Neural cell (in vitro differentiated cells): ENCODE measurements around the gene SRGAP3.

Experiments used
- EP300 ChIP-seq: fragments of 450-650 bp; conservative IDR thresholded peaks from 2 replicates; pipeline ENCODE4 v1.6.1; 2014; ENCODE audit warnings: antibody characterized with exemption, mild to moderate bottlenecking, moderate library complexity; ENCODE audit not compliant: poor library complexity, severe bottlenecking
- EZH2 ChIP-seq: fragments of 200-600, 300-800 bp; shearing (Covaris generic), sonication (generic); IDR thresholded peaks from 2 replicates; pipeline ENCODE4 v1.6.1; 2014; ENCODE audit warnings: antibody characterized with exemption, low read length, borderline replicate concordance, mild to moderate bottlenecking; ENCODE audit not compliant: insufficient read depth, poor library complexity, severe bottlenecking
- MXI1 ChIP-seq: fragments of 450-650 bp; conservative IDR thresholded peaks from 2 replicates; pipeline ENCODE4 v1.6.1; 2014; ENCODE audit warnings: antibody characterized with exemption, mild to moderate bottlenecking; ENCODE audit not compliant: poor library complexity, severe bottlenecking
- POLR2AphosphoS5 ChIP-seq: IDR thresholded peaks from 2 replicates; pipeline ENCODE4 v1.6.1; 2012
- RAD21 ChIP-seq: fragments of 450-650 bp; conservative IDR thresholded peaks from 2 replicates; pipeline ENCODE4 v1.6.1; 2014; ENCODE audit warnings: antibody characterized with exemption, mild to moderate bottlenecking, moderate library complexity
- TF ChIP-seq, protein P1 (sequence below): fragments of 450-650 bp; IDR thresholded peaks from 2 replicates; pipeline ENCODE4 v1.5.1; 2014; ENCODE audit warnings: antibody characterized with exemption, mild to moderate bottlenecking, moderate library complexity; ENCODE audit not compliant: poor library complexity, severe bottlenecking

GRCh38 chr3:9270704-9271103 is 21.3 kb upstream of the SRGAP3 start:
- TF ChIP-seq, protein P1, sequence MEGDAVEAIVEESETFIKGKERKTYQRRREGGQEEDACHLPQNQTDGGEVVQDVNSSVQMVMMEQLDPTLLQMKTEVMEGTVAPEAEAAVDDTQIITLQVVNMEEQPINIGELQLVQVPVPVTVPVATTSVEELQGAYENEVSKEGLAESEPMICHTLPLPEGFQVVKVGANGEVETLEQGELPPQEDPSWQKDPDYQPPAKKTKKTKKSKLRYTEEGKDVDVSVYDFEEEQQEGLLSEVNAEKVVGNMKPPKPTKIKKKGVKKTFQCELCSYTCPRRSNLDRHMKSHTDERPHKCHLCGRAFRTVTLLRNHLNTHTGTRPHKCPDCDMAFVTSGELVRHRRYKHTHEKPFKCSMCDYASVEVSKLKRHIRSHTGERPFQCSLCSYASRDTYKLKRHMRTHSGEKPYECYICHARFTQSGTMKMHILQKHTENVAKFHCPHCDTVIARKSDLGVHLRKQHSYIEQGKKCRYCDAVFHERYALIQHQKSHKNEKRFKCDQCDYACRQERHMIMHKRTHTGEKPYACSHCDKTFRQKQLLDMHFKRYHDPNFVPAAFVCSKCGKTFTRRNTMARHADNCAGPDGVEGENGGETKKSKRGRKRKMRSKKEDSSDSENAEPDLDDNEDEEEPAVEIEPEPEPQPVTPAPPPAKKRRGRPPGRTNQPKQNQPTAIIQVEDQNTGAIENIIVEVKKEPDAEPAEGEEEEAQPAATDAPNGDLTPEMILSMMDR = no peak
- TF ChIP-seq EZH2 = no peak
- TF ChIP-seq POLR2AphosphoS5 = no peak
- no peak for TF ChIP-seq EP300
- no peak for TF ChIP-seq MXI1
- no peak for TF ChIP-seq RAD21
